H1 (cell line): ENCODE results near the gene PDXP. TPM values are rescaled to one million over a fixed set of nuclear protein-coding genes. Genes with fewer than 3 reads are reported as not detected.

ENCODE experiments used
- BCL11A ChIP-seq, 2 experiments: IDR thresholded peaks; one replicate each; pipeline ENCODE4 v1.6.1; 2011; ENCODE audit warnings: low read depth in 2 of 2, low read length in 2 of 2, mild to moderate bottlenecking in 2 of 2
- CEBPB ChIP-seq: IDR thresholded peaks from 2 replicates; pipeline ENCODE4 v1.6.1; 2012; ENCODE audit warnings: low read depth, low read length
- JUN ChIP-seq: IDR thresholded peaks from 2 replicates; pipeline ENCODE4 v1.6.1; 2011; ENCODE audit warnings: low read depth, mild to moderate bottlenecking, improper control_type of control experiment, low read length
- JUND ChIP-seq: IDR thresholded peaks from 2 replicates; pipeline ENCODE4 v1.6.1; 2011; ENCODE audit warnings: mild to moderate bottlenecking, improper control_type of control experiment, low read length
- KDM1A ChIP-seq: fragments of 200-600, 300-600 bp; sonication (generic); IDR thresholded peaks from 2 replicates; pipeline ENCODE4 v1.7.1; 2016; ENCODE audit warnings: mild to moderate bottlenecking, low read length, borderline replicate concordance
- RNF2 ChIP-seq: fragments of 200-900, 300-1000 bp; sonication (generic); IDR thresholded peaks from 2 replicates; pipeline ENCODE4 v1.7.1; 2016; ENCODE audit warnings: borderline replicate concordance, low read depth, mild to moderate bottlenecking, antibody characterized with exemption, low read length; ENCODE audit not compliant: poor library complexity, severe bottlenecking; ENCODE audit errors: missing control alignments
- polyA plus RNA-seq, 7 experiments: library from polyadenylated mRNA; depleted of rRNA in 3 of 7; stranded (reverse) in 5 of 7; unstranded in 2 of 7; fragments of >200 nt in 5 of 7; fragments of 200-250 nt in 2 of 7; gene quantifications; 1 replicate in 5 of 7; 2 replicates in 1 of 7; 4 replicates in 1 of 7; pipeline versions ENCODE4 v1.2.1 to v1.2.3, GENCODE V29; 2011 to 2013; ENCODE audit warnings: missing spikeins in 2 of 7, mixed read lengths in 2 of 7
- total RNA-seq: library from RNA; stranded (reverse); fragmentation: NEBNext Ultra II Directional; extraction: Animal tissue kit (Norgen Biotek cat#: 25700); gene quantifications from 2 replicates; pipeline ENCODE4 v1.2.1, GENCODE V29; 2021

The PDXP gene
- total and polyA plus RNA-seq, 2 of the 8 experiments (the other 6 are each of a cell fraction or from before 2014, with no cell fraction given): 36.6 to 67.7 TPM

DNA sequence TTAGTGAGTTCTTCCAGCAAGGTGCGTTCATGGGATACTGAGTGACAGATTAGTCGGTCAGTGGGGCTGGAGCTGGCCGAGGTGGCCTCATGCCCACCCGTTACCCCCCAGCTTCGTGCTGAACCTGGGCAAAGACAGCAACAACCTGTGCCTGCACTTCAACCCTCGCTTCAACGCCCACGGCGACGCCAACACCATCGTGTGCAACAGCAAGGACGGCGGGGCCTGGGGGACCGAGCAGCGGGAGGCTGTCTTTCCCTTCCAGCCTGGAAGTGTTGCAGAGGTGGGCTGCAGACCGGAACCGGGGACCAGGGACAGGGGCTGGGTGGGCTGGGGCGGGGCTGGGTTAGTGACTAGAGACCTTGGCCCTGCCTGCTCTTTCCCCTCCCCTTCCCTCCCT, 19.8 kb downstream of the PDXP start (continued):
- TF ChIP-seq RNF2 (no peak), KDM1A (no peak), JUN (no peak), JUND (no peak), BCL11A (IDR thresholded peaks at IDR 0.05; ENCODE audit: low read depth in 2 of 2, low read length in 2 of 2) (no peak), CEBPB (no peak)
- TF ChIP-seq, all 59 proteins: peak for 0
